GM19240 (cell line): Measurements from ENCODE around the gene YPEL1.
"Not testable (repeated sequence)": the region's sequence is repeated elsewhere in the genome, so short reads cannot be mapped to it uniquely, and the experiment has no call there.

ENCODE experiments used
- DNase-seq: peaks from one replicate; pipeline ENCODE4 v3.0.0; 2011; ENCODE audit warnings: low spot score; ENCODE audit not compliant: insufficient read length

Gene YPEL1

DNA sequence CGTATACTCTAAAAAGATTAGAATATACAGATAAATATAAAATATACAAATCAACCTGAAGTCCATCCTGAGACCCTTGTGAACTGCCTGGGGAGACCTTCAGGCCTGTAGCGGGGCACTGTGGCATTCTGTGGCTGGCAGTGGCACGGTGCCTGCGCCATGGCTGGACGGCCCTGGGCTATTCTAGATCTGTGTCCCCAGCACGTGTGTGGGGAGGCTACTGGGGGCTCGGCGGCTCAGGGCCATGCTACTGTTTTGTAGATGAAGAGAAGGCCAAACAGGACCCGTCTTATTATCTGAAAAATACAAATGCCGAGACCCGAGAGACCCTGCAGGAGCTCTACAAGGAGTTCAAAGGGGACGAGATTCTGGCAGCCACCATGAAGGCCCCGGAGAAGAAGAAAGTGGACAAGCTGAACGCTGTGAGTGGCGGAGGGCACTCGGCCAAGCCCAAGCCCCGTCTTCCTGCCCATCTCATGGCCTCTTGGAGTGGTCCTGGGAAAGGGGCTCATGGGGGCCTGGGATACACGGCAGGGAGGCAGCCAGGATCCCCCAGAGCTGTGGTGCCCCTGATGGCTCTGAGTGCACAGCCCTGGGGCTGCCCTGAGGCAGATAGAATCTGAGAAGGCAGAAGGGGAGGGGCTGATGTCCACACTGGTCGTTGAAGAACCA lies 51.0 kb downstream of the YPEL1 start:
- DNase-seq, result no peak

DNA sequence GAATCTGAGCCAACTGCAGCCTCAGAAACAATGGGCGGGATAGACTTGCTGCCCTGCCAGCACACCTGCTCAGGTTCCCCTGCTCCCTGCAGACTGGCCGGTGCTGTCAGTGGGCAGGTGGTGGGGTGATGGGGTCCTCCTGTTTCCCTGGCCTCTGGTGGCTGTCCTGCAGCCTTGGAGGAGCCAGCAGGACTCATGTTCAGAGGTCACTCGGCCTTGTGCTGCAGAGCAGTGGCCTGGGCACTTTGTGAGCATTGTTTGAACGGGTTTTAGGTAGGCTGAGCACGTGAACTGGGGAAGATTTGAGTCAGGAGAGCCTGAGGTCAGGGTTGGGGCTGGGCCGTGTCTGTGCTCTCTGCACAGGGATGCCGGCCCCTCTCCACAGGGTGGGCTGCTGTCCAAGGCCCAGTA lies 52.2 kb downstream of the YPEL1 start:
- DNase-seq, result no peak

DNA sequence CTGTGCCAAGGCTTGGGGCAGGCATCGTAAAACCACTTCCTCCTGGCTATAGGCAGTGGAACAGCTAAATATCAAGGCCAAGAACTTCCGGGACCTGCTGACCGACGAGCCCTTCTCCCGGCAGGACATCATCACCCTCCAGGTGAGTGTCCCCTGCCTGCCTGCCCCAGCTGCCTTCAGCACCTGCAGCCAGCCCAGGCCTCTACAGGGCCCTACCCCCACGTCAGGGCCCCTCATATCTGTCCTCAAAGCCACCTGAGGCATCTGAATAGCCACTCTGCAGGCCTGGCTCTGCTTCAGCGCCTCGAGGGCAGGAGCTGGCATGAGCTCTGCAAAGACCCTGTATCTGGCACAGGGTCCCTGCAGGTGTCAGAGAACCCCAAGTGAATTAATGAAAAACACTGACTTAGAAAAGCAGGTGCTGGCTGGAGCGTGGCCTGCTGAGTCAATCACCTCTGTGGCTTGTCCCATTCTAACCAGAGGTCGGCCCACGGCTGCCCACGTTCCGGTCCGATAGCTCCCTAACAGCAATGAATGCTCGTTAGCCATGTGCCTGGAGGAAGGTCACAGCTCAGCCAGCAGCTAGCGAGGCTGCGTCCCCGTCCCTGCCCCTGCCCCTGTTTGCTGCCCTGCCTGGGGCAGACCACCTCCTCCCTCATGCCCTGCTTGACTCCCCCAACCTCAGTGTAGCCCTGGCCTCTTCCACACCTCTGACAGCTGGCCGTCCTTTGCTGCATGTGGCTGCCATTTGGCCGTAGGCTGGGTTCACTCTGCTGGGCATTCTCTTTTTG lies 53.0 kb downstream of the YPEL1 start:
- DNase-seq, result no peak

DNA sequence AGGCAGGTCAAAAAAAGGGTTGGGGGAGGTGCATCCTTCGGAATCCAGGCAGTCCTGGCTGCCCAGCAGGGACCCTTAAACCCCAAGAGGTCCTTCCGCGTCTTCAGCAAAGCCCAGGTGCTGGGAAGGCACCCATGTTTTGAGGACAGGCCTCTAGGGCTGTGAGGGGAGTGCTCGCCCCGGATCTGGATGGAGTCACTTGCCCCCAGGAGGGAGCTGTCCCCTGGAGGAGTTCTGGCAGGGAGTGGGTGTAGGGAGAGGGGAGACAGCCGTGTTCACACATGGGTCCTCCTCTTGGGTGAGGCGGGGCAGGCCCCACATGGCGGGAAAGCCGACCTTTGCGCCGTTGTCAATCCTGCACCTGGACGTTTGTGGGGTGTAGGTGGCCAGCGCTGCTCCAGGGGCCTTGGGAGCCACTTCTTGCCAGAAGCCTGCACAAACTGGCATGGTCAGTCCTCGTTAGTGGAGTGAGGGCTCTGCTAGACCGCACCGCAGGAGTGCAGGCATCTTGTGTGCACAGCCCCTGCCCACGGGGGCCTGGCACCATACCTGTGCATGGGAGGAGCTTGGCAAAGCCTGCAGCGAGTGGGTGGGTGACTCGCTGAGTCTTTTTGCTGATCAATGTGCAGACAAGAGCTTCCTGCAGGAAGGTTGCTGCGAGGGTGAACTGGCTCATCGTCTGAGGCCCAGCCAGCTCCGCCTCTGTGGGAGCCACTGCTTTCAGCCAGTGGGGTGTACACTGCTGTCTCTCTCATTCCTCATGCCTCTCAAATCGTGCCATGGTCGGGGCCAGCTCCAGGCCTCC lies 53.8 kb downstream of the YPEL1 start:
- no peak for DNase-seq

DNA sequence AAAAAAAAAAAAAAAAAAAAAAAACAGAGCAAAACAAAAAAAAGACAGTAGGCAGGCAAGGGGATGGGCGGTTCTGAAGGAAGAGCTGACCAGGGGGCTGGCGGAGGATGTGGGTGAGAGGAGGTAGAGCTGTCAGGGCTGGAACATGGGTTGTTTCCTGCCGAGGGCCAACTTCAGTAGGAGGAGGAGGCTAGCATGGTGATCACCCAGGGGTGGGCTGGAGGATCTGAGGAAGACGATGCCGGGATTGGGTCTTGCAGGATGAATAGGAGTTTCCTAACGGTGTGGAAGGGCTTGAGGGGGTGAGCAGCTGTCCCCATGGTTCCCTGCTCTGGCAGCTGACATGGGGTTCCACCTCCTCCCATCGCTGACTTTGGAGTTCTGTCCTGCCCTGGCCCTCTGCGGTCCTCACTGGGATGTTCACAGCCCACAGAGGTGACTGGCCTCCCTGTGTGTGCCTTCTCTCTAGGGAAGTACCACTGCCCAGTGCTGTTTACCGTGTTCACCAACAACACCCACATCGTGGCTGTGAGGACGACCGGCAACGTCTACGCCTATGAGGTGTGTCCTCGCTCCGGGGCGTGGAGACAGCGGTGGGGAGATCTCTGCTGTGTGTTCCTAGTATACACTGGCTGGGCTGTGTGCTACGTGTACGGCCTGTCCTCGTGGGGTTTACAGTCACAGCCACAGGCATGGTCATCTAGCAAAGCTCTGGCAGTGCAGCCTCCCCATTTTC lies 54.6 kb downstream of the YPEL1 start:
- no peak for DNase-seq

DNA sequence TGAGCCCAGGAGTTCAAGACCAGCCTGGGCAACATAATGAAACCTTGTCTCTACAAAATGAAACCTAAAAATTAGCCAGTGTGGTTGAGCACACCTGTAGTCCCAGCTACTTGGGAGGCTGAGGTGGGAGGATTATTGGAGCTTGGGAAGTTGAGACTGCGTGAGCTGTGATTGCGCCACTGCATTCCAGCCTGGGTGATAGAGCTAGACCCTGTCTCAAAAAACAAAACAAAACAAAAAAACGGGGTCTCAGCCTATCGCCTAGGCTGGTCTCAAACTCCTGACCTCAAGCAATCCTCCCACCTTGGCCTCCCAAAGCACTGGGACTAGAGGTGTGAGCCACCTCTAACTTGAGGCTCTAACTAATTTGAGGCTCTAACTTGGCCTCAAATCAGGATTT lies 56.2 kb downstream of the YPEL1 start:
- DNase-seq, result no peak

DNA sequence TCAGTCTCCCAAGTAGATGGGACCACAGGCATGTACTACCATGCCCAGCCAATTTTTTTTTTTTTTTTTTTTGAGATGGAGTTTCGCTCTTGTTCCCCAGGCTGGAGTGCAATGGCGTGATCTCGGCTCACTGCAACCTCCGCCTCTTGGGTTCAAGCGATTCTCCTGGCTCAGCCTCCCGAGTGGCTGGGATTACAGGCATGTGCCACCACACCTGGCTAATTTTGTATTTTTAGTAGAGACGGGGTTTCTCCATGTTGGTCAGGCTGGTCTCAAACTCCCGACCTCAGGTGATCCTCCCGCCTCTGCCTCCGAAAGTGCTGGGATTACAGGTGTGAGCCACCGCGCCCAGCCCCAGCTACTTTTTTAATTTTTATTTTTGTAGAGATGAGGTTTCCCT lies 56.8 kb downstream of the YPEL1 start:
- not testable (repeated sequence) for DNase-seq

DNA sequence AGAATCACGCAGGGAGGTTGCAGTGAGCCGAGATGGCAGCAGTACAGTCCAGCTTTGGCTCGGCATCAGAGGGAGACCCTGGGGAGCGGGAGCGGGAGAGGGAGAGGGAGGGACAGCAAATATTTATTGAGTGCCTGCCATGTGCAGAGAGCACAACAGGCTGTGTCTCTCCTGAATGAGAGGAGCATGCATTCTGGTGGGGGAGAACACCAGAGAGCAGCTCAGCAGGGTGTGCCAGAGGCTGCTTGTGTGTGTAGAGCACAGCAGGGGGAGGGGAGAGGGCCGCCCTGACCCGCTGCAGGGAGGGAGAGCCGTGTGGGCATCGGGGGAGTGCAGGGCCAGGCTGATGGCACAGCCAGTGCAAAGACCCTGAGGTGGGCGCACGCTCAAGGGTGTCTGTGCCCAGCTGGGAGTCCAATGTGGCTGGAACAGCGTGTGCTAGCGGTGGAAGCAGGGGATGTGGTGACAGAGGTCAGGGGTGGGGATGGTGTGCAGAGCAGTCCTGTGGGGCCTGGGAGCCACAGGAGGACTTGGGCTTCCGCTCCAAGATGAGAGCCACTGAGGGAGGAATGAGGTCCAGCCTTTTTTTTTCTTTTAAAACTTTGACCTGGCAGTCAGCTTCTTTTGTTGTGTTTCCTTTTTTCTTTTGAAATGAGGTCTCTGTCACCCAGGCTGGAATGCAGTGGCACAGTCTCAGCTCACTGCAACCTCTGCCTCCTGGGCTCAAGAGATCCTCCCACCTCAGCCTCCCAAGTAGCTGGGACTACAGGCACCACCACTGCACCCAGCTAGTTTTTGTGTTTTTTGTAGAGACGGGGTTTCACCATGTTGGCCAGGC lies 57.8 kb downstream of the YPEL1 start:
- no peak for DNase-seq

DNA sequence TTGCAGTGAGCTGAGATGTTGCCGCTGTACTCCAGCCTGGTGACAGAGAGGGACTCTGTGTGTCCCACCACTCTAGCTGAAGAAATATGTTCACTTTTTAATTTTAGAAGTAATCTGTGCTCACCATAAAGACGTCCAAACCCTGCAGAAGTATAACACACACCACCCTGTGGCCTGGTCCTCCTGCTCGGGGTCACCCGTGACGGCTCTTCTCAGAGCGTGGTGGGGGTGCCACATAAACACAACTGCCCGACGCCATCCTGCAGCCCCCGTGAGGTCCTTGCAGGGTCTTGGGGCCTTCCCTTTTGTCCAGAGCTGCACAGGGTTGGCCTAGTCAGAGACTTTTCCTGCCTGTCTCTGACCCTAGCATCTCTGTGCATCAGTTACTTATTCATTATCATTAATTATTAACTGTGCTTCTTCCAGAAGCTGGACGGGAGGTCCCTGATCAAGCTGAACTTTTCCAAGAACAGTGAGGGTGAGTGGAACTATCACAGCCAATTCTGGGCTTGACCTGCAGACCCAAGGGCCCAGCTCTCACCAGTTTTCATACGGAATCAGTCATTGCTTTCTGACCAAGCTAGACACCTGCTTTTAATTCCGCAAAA lies 60.9 kb downstream of the YPEL1 start:
- DNase-seq, result no peak

DNA sequence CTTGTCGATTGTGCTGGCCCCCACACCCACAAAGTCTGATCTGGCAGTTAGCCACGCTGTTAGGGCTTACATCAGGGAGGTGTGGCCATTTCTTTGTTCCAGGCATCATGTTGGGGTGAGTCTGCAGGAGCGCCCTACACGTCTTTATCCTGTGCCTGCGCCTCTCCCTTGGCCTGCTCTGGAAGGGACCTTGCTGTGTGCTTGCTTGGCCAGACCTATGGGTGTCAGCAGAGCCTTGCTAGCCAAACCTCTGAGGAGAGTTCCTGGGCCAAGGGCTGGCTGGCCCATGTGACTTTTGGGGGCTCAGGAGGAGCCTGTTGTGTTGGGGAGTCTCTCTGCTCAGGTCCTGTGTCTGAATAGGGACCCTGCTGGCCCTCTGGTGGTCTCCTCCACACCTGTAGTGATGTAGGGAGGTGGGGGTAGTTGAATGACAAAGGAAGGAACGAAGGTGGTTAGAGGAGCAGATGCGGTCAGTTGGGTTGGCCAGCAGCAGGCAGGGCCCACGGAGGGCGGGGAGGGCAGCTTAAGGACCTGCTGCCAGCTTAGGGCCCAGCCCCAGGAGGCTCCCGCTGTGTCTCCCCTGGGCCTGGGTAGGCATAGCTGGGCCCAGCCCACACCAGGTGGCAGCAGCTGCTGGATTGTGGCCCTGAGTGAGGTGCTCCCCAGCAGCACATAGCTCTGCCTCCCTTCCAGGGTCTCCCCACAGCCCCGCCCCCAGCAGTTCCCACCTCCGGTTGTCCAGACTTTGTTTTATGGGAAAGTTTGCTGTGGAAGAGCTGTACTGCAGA lies 61.9 kb downstream of the YPEL1 start:
- DNase-seq, result no peak

DNA sequence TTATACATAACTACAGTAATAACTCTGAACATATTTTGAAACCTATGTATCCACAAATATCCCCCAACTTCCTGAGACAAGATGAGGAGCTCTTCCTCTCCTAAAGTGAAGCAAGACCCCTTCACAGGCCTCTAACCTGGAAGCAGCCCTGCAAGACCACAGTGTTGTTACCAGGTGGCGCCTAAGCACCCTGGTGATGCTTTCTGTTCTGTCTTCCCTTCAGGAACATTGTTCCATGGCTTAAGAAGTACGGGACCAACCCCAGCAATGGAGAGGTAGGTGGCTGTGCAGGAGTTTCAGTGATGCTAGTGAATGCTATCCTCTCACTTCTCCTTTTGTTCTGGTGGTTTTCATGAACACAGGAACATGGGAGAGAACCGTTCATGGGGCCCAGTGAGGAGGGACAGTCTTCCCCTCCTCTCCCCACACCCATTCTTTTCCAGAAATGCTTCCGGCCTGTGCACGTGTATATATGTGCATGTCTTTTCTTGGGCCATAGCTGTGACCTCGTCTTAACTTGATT lies 63.4 kb downstream of the YPEL1 start:
- DNase-seq, result no peak

DNA sequence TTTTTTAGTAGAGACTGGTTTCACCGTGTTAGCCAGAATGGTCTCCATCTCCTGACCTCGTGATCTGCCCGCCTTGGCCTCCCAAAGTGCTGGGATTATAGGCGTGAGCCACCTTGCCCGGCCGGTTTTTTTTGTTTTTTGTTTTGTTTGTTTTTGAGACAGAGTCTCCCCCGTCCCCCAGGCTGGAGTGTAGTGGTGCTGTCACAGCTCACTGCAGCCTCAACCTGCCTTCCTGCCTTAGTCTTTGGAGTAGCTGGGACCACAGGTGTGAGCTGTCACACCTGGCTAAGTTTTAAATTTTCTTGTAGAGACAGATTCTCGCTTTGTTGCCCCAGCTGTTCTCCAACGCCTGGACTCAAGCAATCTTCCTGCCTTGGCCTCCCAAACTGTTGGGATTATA lies 66.6 kb downstream of the YPEL1 start:
- DNase-seq, result no peak

DNA sequence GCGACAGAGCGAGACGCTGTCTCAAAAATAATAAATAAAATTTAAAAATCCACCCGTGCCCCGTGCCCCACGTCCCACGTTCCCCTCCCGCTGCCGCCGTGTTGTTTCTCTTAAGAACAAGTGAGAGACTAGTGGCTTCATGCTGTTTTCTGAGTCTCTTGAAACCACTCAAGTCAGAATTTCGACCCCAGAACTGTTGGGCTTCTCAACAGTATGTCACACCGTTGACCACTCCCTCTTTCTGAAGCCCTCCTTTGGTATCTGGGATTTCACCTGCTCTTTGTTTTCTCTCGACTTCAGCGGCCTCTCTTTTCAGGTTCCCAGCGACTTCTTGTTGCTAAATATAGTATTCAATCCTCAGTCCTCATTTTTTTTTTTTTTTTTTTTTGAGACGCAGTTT lies 68.8 kb downstream of the YPEL1 start:
- DNase-seq, result no peak

DNA sequence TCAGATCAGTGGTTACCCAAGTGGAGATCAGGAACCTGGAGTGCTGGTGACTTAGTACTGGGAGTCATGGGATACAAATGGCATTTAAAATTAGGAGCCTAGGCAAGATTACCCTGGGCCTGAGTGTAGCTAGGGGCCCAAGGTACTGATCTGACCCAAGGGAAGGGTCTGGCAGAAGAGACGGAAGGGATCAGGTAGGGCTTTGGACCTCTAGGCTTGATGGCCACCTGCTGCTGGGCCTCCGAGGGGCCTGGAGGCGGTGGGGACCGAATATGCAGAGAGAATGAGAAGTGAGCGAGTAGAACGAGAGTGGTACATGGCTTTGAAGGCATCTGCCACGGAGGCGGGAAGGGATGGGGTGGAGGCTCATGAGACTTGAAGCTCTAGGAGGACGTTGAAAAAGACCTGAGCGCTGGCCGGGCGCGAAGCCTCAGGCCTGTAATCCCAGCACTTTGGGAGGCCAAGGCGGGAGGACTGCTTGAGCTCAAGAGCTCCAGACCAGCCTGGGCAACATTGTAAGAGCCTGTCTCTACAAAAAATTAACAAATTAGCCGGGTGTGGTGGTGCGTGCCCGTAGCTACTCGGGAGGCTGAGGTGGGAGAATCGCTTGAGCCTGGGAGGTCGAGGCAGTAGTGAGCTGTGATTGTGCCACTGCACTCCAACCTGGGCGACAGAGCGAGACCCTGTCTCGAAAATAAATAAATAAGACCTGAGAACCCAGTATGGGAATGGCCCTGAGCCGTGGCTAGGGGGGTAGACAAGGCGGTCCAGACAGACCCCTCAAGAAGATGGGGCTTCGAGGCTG lies 70.3 kb downstream of the YPEL1 start:
- no peak for DNase-seq

DNA sequence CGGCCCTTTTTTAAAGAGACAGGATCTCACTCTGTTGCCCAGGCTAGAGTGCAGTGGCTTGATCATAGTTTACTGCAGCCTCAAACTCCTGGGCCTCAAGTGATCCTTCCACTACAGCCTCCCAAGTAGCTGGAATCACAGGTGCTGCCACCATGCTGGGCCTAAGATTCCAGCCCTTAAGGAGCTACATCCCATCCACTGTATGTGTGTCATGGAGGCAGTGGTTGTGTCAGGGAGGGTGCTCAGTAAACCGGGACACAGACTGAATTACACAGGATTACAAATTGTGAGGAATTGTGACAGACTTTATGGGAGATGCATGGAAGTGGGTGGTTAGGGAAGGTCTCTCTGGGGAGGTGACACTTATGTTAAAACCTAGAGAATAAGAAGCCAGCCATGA lies 71.9 kb downstream of the YPEL1 start:
- DNase-seq, result no peak

DNA sequence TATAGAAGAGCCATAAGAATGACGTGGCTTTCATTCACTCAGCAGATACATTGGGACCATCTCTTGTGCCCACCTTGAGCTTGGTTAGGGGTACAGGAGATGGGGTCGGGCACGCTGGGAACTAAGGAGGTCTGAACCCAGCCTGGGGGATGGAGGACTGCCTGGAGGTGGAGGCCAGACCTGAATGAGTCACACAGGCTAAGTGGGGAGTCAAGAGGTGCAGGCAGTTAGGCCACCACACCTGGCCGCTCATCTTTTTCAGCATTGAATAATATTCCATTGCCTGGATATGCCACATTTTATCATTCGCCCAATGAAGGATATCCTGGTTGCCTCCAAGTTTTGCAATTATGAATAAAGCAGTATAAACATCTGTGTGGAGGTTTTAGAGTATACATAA lies 73.6 kb downstream of the YPEL1 start:
- no peak for DNase-seq

DNA sequence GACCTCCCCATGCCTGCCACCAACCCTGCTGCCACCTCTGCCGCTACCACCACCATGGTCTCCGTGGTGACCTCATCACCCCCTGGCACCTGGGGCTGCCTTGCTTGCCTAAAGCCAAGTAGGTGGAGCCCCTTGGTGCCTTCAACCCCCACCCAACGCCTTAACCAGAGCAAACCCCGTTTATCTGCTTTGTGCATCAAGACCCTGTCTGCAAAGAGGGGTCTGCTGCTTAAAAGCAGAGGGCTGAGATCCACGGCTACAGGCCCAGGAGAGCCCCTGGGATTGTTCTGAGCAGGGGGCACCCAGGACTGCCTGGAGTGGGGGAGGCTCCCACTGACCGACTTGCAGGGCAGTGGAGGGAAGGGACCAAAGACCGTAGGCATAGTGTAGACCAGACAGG lies 74.7 kb downstream of the YPEL1 start:
- DNase-seq, result no peak

DNA sequence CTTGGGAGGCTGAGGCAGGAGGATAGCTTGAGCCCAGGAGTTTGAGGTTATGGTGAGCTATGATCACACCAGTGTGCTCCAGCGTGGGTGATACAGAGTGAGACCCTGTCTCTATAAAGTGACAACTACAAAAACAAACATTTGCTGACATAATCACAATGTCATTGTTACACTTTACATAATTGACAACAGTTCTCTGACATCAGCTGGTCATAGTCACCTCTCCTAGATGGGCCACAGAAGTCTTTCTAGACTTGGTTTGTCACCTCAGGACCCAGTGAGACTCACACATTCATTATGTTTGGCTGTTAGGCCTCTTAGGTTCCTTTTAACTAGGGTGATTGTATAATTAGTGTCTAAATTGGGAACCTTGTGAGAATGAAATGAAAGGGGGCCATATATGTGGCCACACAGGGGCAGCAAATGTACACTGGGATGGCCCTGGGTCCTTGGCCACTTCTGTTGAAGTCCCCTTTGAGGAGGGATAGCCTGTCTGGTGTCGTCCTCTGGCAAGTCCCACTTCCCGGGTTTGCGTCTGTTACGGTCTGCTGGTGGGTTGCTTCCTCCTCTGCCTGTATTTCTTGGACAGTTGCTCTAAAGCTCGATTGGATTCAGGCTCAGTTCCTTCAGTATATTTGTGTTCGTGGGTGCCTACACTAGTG lies 75.6 kb downstream of the YPEL1 start:
- DNase-seq, result no peak
